ENCODE results near the gene MACF1. TPM values are rescaled to one million over a fixed set of nuclear protein-coding genes. Genes with fewer than 3 reads are reported as not detected.

The MACF1 gene
- total and polyA plus RNA-seq, 2 donors (not counting 1 experiment from before 2014, with no cell fraction given): 64.1 to 159 TPM

GRCh38 chr1:39524591-39525365, 320.3 kb downstream of the MACF1 start:
- Histone ChIP-seq H3K4me3 (ENCODE audit: control extremely low read depth in 1 of 5, extremely low read depth in 1 of 5, insufficient read depth in 1 of 5, low read depth in 2 of 5, low read length in 4 of 5) (no peak overlapping the region), H3K4me1 (ENCODE audit: control insufficient read depth in 2 of 2, insufficient read depth in 2 of 2, low read length in 2 of 2) (peaks cover 30 to 43% of the 10 kb centered on the region in 2 donors), H3K9ac (ENCODE audit: low read length) (peak overlapping the region; percentile 32), H3K27ac (ENCODE audit: low read length in 2 of 2) (peak overlapping the region; percentile 50 to 55), H3K79me2 (ENCODE audit: control insufficient read depth, insufficient read depth, low read length) (no peaks in the 10 kb centered on the region), H3K36me3 (replicated peaks in 1 of 2; ENCODE audit: control extremely low read depth in 1 of 2, control insufficient read depth in 1 of 2, extremely low read depth in 1 of 2, insufficient read depth in 2 of 2, low read length in 1 of 2) (peaks cover 0 to 11% of the 10 kb centered on the region in 2 experiments), H3K27me3 (replicated peaks in 1 of 4; ENCODE audit: control extremely low read depth in 1 of 4, control insufficient read depth in 3 of 4, insufficient read depth in 4 of 4, low read length in 3 of 4) (no peaks in the 10 kb centered on the region), H2AFZ (ENCODE audit: insufficient read depth, low read depth, low read length, poor library complexity, severe bottlenecking) (peak overlapping the region; percentile 28), H3K9me3 (ENCODE audit: control extremely low read depth in 1 of 3, control insufficient read depth in 2 of 3, insufficient read depth in 1 of 3, low read length in 2 of 3) (no peaks in the 10 kb centered on the region), H4K20me1 (ENCODE audit: control insufficient read depth, insufficient read depth, low read length, poor library complexity, severe bottlenecking) (no peaks in the 10 kb centered on the region), H3K4me2 (replicated peaks; ENCODE audit: low read depth, low read length, poor library complexity, severe bottlenecking) (peak overlapping the region; percentile 72)
- 96% methylated on average over 13 of the region's 15 CpGs for WGBS (ENCODE audit: insufficient coverage)
- Mint-ChIP-seq H3K27me3 (no peaks in the 10 kb centered on the region), H3K4me3 (peak overlapping the region; percentile 26), H3K4me1 (peaks cover 23% of the 10 kb centered on the region), H3K27ac (peak overlapping the region; percentile 72), H3K9me3 (ENCODE audit: insufficient read depth) (no peaks in the 10 kb centered on the region)
- ATAC-seq (ENCODE audit: low read depth) (no peak), DNase-seq (no peak)
- ChIA-PET POLR2A (no interaction called here), CTCF (interaction anchor here (1.1 to 1.3 kb wide), 2 partner anchors 16 to 114 kb away, joined by 3 to 4 read pairs; no protein-coding TSS in a partner anchor)
- TF ChIP-seq EZH2 (IDR thresholded peaks at IDR 0.05; ENCODE audit: borderline replicate concordance, insufficient read depth, low read depth, low read length, poor library complexity, severe bottlenecking): no peak
- intact Hi-C loops (cut with micrococcal nuclease): loop anchor here (5.0 kb wide), 2 partner anchors 32 to 117 kb away; partner anchors contain the start of gene BMP8A

- peaks cover 30 to 43% of the 10 kb centered on the region in 2 donors for H3K4me1 ChIP-seq (ENCODE audit: control insufficient read depth in 2 of 2, insufficient read depth in 2 of 2, low read length in 2 of 2)
- peak overlapping the region; percentile 72 for H3K4me2 ChIP-seq (replicated peaks; ENCODE audit: low read depth, low read length, poor library complexity, severe bottlenecking)
- no peaks in the 10 kb centered on the region for H4K20me1 ChIP-seq (ENCODE audit: control insufficient read depth, insufficient read depth, low read length, poor library complexity, severe bottlenecking)
- no peaks in the 10 kb centered on the region for H3K27me3 ChIP-seq (replicated peaks in 1 of 4; ENCODE audit: control extremely low read depth in 1 of 4, control insufficient read depth in 3 of 4, insufficient read depth in 4 of 4, low read length in 3 of 4)
- POLR2A ChIA-PET: no interaction called here
- H3K27ac Mint-ChIP-seq: peak overlapping the region; percentile 84
- ATAC-seq (ENCODE audit: low read depth) (peak; percentile 99), DNase-seq (peak; percentile 79)
- H3K27ac ChIP-seq (ENCODE audit: low read length in 2 of 2): peak overlapping the region; percentile 50 to 55
- H3K4me3 Mint-ChIP-seq: peak overlapping the region; percentile 70
- intact Hi-C loops (cut with micrococcal nuclease): loop anchor here (5.0 kb wide), 2 partner anchors 33 to 118 kb away; partner anchors contain the start of gene BMP8A
- no peak overlapping the region for H3K4me3 ChIP-seq (ENCODE audit: control extremely low read depth in 1 of 5, extremely low read depth in 1 of 5, insufficient read depth in 1 of 5, low read depth in 2 of 5, low read length in 4 of 5)
- 40% methylated on average over 14 of the region's 17 CpGs for WGBS (ENCODE audit: insufficient coverage)
- CTCF ChIA-PET: interaction anchor here (1.1 to 1.4 kb wide), 3 partner anchors 13 to 115 kb away, joined by 3 to 7 read pairs (median 4); no protein-coding TSS in a partner anchor
- H3K36me3 ChIP-seq (replicated peaks in 1 of 2; ENCODE audit: control extremely low read depth in 1 of 2, control insufficient read depth in 1 of 2, extremely low read depth in 1 of 2, insufficient read depth in 2 of 2, low read length in 1 of 2): peaks cover 0 to 11% of the 10 kb centered on the region in 2 experiments
- TF ChIP-seq CTCF (IDR thresholded peaks at IDR 0.05) (no peak), EZH2 (IDR thresholded peaks at IDR 0.05; ENCODE audit: borderline replicate concordance, insufficient read depth, low read depth, low read length, poor library complexity, severe bottlenecking) (no peak)
- H3K9ac ChIP-seq (ENCODE audit: low read length): peak overlapping the region; percentile 32
- no peaks in the 10 kb centered on the region for H3K9me3 Mint-ChIP-seq (ENCODE audit: insufficient read depth)
- no peaks in the 10 kb centered on the region for H3K27me3 Mint-ChIP-seq
- peaks cover 23% of the 10 kb centered on the region for H3K4me1 Mint-ChIP-seq
- no peaks in the 10 kb centered on the region for H3K79me2 ChIP-seq (ENCODE audit: control insufficient read depth, insufficient read depth, low read length)
- H3K9me3 ChIP-seq (ENCODE audit: control extremely low read depth in 1 of 3, control insufficient read depth in 2 of 3, insufficient read depth in 1 of 3, low read length in 2 of 3): no peaks in the 10 kb centered on the region
- peak overlapping the region; percentile 73 for H2AFZ ChIP-seq (ENCODE audit: insufficient read depth, low read depth, low read length, poor library complexity, severe bottlenecking)
Observed at GRCh38 chr1:39525366-39526165, 321.1 kb downstream of the MACF1 start.
